Hepatocyte (in vitro differentiated cells): ENCODE results near the gene ZDHHC12.

ENCODE experiments used
- EZH2 ChIP-seq: fragments of 200-600 bp; sonication (generic); IDR thresholded peaks from 2 replicates; pipeline ENCODE4 v1.6.1; 2016; ENCODE audit warnings: antibody characterized with exemption, mild to moderate bottlenecking, borderline replicate concordance
- EZH2phosphoT487 ChIP-seq: fragments of 200-600 bp; sonication (generic); IDR thresholded peaks from one replicate; pipeline ENCODE4 v1.6.1; 2018; ENCODE audit warnings: antibody characterized with exemption, mild to moderate bottlenecking, low read depth, moderate library complexity; ENCODE audit not compliant: unreplicated experiment, severe bottlenecking
- TF ChIP-seq, protein P1 (sequence below): fragments of 200-600 bp; sonication (generic); IDR thresholded peaks from 2 replicates; pipeline ENCODE4 v1.5.1; 2016; ENCODE audit warnings: antibody characterized with exemption, mild to moderate bottlenecking; ENCODE audit not compliant: poor library complexity

GRCh38 chr9:128729302-128729701, 5.4 kb upstream of the ZDHHC12 start:
- TF ChIP-seq, protein P1, sequence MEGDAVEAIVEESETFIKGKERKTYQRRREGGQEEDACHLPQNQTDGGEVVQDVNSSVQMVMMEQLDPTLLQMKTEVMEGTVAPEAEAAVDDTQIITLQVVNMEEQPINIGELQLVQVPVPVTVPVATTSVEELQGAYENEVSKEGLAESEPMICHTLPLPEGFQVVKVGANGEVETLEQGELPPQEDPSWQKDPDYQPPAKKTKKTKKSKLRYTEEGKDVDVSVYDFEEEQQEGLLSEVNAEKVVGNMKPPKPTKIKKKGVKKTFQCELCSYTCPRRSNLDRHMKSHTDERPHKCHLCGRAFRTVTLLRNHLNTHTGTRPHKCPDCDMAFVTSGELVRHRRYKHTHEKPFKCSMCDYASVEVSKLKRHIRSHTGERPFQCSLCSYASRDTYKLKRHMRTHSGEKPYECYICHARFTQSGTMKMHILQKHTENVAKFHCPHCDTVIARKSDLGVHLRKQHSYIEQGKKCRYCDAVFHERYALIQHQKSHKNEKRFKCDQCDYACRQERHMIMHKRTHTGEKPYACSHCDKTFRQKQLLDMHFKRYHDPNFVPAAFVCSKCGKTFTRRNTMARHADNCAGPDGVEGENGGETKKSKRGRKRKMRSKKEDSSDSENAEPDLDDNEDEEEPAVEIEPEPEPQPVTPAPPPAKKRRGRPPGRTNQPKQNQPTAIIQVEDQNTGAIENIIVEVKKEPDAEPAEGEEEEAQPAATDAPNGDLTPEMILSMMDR: no peak
- TF ChIP-seq EZH2phosphoT487: no peak
- no peak for TF ChIP-seq EZH2
